NCI-H1436 treated with DMSO at 0.1 percent for 48 hours (cell line): Measurements from ENCODE around the gene OR1F1.

ENCODE experiments used
- DNase-seq: peaks from one replicate; lab custom pipeline; 2025; lab: John Stamatoyannopoulos, UW

OR1F1 gene

GRCh38 chr16:3249020-3249419 is 61.0 kb downstream of the OR1F1 start:
- DNase-seq, result no peak

- no peak for DNase-seq
Measured at GRCh38 chr16:3249451-3249850, 61.4 kb downstream of the OR1F1 start.

GRCh38 chr16:3252967-3253366 is 65.0 kb downstream of the OR1F1 start:
- no peak for DNase-seq

- DNase-seq, result no peak
Measured at GRCh38 chr16:3254309-3254708, 66.3 kb downstream of the OR1F1 start.
